NT2/D1 (cell line): ENCODE results near the gene PALLD.
A peak's percentile ranks its signal among the peaks of the same experiment; 100 is the strongest.

Experiments used
- DNase-seq: peaks from one replicate; pipeline ENCODE4 v3.0.0-alpha.2; 2011; ENCODE audit warnings: low read depth, low spot score
- H3K27me3 ChIP-seq: 2 replicates; pipeline ENCODE4 v1.6.0; 2011; ENCODE audit warnings: mild to moderate bottlenecking; ENCODE audit not compliant: insufficient read length, insufficient read depth
- H3K36me3 ChIP-seq: 2 replicates; pipeline ENCODE4 v1.6.1; 2011; ENCODE audit warnings: mild to moderate bottlenecking, low read length, mixed read lengths; ENCODE audit not compliant: insufficient read depth, insufficient read length
- H3K4me1 ChIP-seq: 2 replicates; pipeline ENCODE4 v1.5.1; 2011; ENCODE audit not compliant: insufficient read depth, insufficient read length
- H3K4me3 ChIP-seq: 2 replicates; pipeline ENCODE4 v1.5.1; 2011; ENCODE audit warnings: low read depth; ENCODE audit not compliant: insufficient read length
- H3K9ac ChIP-seq: 2 replicates; pipeline ENCODE4 v1.6.0; 2011; ENCODE audit warnings: low read depth; ENCODE audit not compliant: insufficient read length
- H3K9me3 ChIP-seq: 2 replicates; pipeline ENCODE4 v1.5.1; 2011; ENCODE audit warnings: mild to moderate bottlenecking, low read length; ENCODE audit not compliant: insufficient read depth
- SUZ12 ChIP-seq: IDR thresholded peaks from 2 replicates; pipeline ENCODE4 v1.6.1; 2011; ENCODE audit not compliant: insufficient read length, insufficient read depth; ENCODE audit errors: extremely low read depth
- YY1 ChIP-seq: IDR thresholded peaks from 2 replicates; pipeline ENCODE4 v1.6.1; 2011; ENCODE audit not compliant: insufficient read length, insufficient read depth
- ZNF274 ChIP-seq: IDR thresholded peaks from 2 replicates; pipeline ENCODE4 v1.6.1; 2011; ENCODE audit warnings: mild to moderate bottlenecking, low read depth, low read length

The PALLD gene

GRCh38 chr4:168461821-168462220 is 35.0 kb upstream of the PALLD start:
- TF ChIP-seq ZNF274 (no peak), SUZ12 (no peak), YY1 (no peak)
- H3K9me3 ChIP-seq, result no peaks in the 10 kb centered on the region

GRCh38 chr4:168472920-168473319 is 23.9 kb upstream of the PALLD start:
- Histone ChIP-seq H3K4me3 (no peak overlapping the region), H3K9me3 (no peaks in the 10 kb centered on the region), H3K36me3 (no peaks in the 10 kb centered on the region), H3K4me1 (no peaks in the 10 kb centered on the region), H3K9ac (no peak overlapping the region), H3K27me3 (no peaks in the 10 kb centered on the region)
- no peak for DNase-seq
- no peak for TF ChIP-seq YY1
- TF ChIP-seq SUZ12, result no peak
- TF ChIP-seq ZNF274, result no peak

More at GRCh38 chr4:168461821-168462220, 35.0 kb upstream of the PALLD start:
- H3K36me3 ChIP-seq, result no peaks in the 10 kb centered on the region
- DNase-seq, result no peak
- no peaks in the 10 kb centered on the region for H3K27me3 ChIP-seq
- H3K4me1 ChIP-seq, result no peaks in the 10 kb centered on the region
- H3K9ac ChIP-seq, result no peak overlapping the region
- H3K4me3 ChIP-seq, result no peak overlapping the region

GRCh38 chr4:168474660-168475320 is 22.1 kb upstream of the PALLD start:
- TF ChIP-seq SUZ12, result no peak
- no peak for TF ChIP-seq ZNF274
- TF ChIP-seq YY1, result no peak
- no peak for DNase-seq
- no peaks in the 10 kb centered on the region for H3K9me3 ChIP-seq
- no peak overlapping the region for H3K9ac ChIP-seq
- no peak overlapping the region for H3K4me3 ChIP-seq
- H3K27me3 ChIP-seq, result peaks cover 7% of the 10 kb centered on the region
- no peaks in the 10 kb centered on the region for H3K36me3 ChIP-seq
- H3K4me1 ChIP-seq, result no peaks in the 10 kb centered on the region

GRCh38 chr4:168475745-168476144 is 21.1 kb upstream of the PALLD start:
- no peak overlapping the region for H3K9ac ChIP-seq
- H3K36me3 ChIP-seq, result no peaks in the 10 kb centered on the region
- no peaks in the 10 kb centered on the region for H3K9me3 ChIP-seq
- no peak for DNase-seq
- no peak overlapping the region for H3K4me3 ChIP-seq
- no peaks in the 10 kb centered on the region for H3K4me1 ChIP-seq
- peaks cover 16% of the 10 kb centered on the region for H3K27me3 ChIP-seq
- TF ChIP-seq SUZ12 (no peak), ZNF274 (no peak)

GRCh38 chr4:168478868-168479267 is 18.0 kb upstream of the PALLD start:
- Histone ChIP-seq H3K9ac (no peak overlapping the region), H3K4me3 (no peak overlapping the region), H3K9me3 (no peaks in the 10 kb centered on the region), H3K27me3 (peaks cover 33% of the 10 kb centered on the region), H3K4me1 (no peaks in the 10 kb centered on the region), H3K36me3 (no peaks in the 10 kb centered on the region)
- DNase-seq, result no peak
- TF ChIP-seq SUZ12 (no peak), YY1 (no peak), ZNF274 (no peak)

GRCh38 chr4:168480931-168481611 is 15.8 kb upstream of the PALLD start:
- H3K4me3 ChIP-seq, result peak overlapping the region; percentile 60
- H3K36me3 ChIP-seq, result no peaks in the 10 kb centered on the region
- peaks cover 33% of the 10 kb centered on the region for H3K27me3 ChIP-seq
- no peaks in the 10 kb centered on the region for H3K4me1 ChIP-seq
- TF ChIP-seq YY1, result no peak
- no peak for DNase-seq
- no peaks in the 10 kb centered on the region for H3K9me3 ChIP-seq
- H3K9ac ChIP-seq, result no peak overlapping the region

GRCh38 chr4:168483811-168484210 is 13.0 kb upstream of the PALLD start:
- Histone ChIP-seq H3K9ac (no peak overlapping the region), H3K4me1 (no peaks in the 10 kb centered on the region), H3K9me3 (no peaks in the 10 kb centered on the region), H3K27me3 (peaks cover 31% of the 10 kb centered on the region), H3K4me3 (no peak overlapping the region), H3K36me3 (no peaks in the 10 kb centered on the region)
- no peak for DNase-seq
- no peak for TF ChIP-seq SUZ12
- TF ChIP-seq ZNF274, result no peak
- no peak for TF ChIP-seq YY1
